GM19438 (cell line): Measurements from ENCODE around the gene LTC4S.
"Not testable (repeated sequence)": the region's sequence is repeated elsewhere in the genome, so short reads cannot be mapped to it uniquely, and the experiment has no call there.

ENCODE experiments used
- ATAC-seq: cut with Tn5 transposase; IDR thresholded peaks from one replicate; pipeline ENCODE4 v1.9.1; 2021; ENCODE audit warnings: low read depth; ENCODE audit not compliant: unreplicated experiment

LTC4S gene

DNA sequence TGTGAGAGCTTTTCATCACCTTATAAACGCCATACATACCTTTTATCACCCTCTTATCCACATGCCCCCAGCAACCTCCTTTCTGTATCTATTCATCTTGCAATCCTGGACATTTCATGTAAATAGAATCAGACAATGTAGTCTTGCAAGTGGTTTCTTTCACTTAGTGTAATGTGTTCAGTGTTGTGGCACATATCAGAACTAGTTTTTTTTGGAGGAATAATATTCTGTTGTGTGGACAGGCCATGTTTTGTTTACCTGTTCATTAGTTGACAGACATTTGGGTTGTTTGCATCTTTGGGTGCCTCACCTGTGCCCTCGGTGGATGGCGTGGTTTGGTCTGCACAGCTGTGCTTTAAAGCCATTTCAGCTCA, 28.3 kb downstream of the LTC4S start:
- ATAC-seq, result no peak

DNA sequence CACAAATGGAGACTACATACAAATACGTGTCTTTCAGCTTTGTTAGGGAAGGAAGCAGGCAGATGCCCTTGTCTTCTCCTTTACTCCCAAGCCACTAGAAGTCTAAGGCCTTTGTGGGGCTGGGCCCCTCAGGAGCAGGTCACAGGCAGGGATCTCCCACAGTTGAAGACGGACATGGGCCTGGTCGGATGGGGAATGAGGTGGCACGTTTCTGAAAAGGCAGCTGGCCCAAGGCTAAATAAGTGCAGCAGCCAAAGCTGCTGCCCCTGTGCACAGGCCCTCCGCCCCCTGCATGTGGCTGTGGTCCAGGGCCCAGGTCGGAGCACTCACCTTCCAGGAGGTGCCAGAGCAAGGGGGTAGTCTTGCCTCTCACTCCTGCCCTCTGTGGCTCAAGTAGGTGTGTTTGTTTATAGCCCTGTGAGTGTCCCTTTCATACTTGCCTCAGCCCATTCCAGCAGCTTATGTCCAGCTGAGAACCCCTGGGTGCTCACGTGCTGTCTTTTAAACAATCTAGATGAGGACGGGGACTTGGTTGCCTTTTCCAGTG, 28.7 kb downstream of the LTC4S start:
- ATAC-seq, result no peak

DNA sequence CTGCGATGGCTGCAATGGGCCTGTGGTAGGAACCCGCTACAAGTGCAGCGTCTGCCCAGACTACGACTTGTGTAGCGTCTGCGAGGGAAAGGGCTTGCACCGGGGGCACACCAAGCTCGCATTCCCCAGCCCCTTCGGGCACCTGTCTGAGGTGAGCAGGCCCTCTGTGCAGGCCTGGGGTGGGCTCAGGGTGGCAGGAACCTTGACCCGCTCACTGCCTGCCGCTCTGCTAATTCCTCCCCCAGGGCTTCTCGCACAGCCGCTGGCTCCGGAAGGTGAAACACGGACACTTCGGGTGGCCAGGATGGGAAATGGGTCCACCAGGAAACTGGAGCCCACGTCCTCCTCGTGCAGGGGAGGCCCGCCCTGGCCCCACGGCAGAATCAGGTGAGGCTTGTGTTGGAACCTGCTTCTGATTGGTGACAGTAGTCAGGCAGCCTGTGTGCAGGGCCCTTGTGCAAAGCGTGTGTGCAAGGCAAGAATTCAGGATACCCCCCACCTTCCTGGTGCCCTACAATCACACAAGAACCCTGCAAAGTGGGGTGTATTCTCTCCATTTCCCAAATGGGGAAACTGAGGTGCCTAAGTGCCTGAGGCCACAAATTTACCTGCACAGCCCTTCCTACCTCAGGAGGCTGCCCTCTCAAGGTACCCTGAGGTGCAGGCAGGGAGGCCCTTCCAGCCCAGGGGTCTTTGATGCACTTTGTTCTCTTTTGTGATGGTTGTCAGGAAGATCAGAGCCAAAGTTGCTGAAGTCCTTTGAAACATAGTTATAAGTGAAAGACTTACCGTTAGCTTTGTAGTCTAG, 30.4 kb downstream of the LTC4S start:
- ATAC-seq, result no peak

- no peak for ATAC-seq
Measured at GRCh38 chr5:179824745-179825112, 30.9 kb downstream of the LTC4S start.

- ATAC-seq, result no peak
Measured at GRCh38 chr5:179825655-179826182, 31.9 kb downstream of the LTC4S start.

DNA sequence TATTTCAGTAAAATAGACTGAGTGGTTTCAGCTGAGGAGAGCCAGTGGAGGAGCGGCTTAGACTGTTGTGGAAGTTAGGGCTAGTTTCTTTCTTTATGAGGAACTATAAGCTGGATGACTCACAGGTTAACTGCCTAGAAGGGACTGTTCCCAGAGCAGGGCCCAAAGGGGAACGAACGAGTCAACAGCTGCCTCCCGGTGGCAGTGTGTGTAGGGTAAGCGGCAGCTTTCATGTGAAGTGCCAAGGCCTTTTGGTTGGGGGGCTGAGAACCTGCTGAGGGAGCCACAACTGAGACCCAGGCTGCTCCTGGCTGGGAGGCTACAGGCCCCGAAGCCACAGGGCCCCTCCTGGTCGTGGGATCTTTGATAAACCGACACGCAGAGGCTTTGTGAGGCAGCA, 33.9 kb downstream of the LTC4S start:
- ATAC-seq, result no peak

DNA sequence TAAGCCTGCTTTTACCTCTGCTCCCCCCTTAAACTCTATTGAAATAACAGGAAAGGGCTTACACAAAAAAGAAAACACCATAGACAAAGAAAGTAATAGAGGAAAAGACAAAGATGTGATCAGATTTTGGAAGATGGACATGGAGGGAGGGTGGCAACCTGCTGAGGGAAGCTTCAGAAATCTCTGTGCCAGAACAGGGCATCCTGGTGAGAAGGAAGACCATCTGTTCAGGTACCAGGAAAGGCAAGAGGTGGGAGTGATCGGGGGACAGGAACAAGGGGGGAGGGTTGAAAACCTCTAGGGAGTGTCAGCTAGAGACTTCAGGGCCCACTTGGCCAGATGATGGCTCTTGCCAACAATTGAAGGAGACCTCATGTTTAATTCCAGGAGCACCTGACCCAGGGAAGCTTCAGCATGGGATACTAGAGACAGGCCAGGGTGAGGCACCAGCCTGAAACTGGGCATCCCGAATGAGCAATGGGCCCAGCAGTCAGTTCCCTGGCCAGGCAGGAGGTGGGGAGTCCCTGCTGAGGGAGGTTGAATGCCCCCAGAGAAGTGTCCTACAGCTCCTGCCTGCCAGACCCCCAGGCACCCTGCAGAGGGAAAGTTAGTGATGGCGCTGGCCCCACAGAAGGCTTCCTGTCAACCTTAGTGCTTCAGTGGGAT, 35.1 kb downstream of the LTC4S start:
- ATAC-seq, result no peak

- ATAC-seq, result no peak
Measured at GRCh38 chr5:179829732-179830435, 36.1 kb downstream of the LTC4S start.

- ATAC-seq, result no peak
Measured at GRCh38 chr5:179830818-179831468, 37.2 kb downstream of the LTC4S start.

DNA sequence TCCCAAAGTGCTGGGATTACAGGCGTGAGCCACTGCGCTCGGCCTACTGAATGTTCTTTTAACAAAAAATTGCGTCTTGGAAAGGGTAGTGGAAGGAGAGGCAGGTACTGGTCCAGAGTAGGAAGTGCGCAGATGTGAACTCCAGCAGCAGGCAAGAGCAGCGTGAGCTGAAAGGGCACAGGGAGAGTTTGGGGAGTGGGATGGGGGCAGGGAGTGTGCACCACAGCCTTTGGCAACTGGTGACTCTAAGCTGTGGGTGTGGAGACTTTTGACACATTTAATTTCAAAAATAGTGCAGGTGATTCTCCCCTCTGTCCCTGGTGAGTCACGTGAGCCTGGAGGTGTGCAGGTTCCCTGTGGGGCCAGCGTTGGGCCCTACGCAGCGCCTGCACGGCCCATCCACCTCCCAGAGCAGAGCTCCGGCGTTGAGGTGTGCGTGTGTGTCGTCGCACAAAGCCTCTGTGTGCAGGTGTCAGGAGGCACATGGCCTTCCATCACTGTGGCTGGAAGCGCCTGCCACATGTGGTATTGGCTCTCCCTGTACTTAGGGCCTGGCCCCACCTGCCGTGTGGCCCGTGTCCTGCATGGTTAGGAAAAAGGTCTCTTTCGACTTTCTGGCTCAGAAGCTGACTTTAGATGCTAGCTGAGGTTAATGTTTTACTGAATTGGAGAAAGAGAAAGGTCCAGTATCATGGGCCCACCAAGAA, 38.4 kb downstream of the LTC4S start:
- no peak for ATAC-seq

- no peak for ATAC-seq
Measured at GRCh38 chr5:179833056-179833708, 39.4 kb downstream of the LTC4S start.

- ATAC-seq, result no peak
Measured at GRCh38 chr5:179833709-179834070, 39.9 kb downstream of the LTC4S start.

DNA sequence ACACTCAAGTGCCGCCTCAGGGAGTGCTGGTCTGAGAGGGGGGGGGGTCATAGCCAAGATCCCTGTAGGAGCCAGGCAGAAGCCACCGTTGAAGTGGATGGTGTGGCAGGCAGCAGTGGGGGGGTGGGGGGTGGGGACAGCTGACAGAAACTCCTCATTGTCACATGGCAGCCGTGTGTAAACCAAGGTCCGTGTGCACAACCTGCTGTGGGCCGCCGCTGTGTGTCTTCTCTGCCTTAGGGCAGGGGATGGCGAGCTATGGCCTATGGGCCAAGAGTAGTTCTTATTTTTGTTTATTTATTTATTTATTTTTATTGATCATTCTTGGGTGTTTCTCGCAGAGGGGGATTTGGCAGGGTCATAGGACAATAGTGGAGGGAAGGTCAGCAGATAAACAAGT, 40.3 kb downstream of the LTC4S start:
- no peak for ATAC-seq

DNA sequence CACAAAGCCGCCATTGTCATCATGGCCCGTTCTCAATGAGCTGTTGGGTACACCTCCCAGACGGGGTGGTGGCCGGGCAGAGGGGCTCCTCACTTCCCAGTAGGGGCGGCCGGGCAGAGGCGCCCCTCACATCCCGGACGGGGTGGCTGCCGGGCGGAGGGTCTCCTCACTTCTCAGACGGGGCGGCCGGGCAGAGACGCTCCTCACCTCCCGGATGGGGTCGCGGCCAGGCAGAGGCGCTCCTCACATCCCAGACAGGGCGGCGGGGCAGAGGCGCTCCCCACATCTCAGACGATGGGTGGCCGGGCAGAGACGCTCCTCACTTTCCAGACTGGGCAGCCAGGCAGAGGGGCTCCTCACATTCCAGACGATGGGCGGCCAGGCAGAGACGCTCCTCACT, 41.1 kb downstream of the LTC4S start:
- ATAC-seq, result not testable (repeated sequence)

- no peak for ATAC-seq
Measured at GRCh38 chr5:179836225-179837019, 42.6 kb downstream of the LTC4S start.

- ATAC-seq, result no peak
Measured at GRCh38 chr5:179837076-179838011, 43.6 kb downstream of the LTC4S start.

DNA sequence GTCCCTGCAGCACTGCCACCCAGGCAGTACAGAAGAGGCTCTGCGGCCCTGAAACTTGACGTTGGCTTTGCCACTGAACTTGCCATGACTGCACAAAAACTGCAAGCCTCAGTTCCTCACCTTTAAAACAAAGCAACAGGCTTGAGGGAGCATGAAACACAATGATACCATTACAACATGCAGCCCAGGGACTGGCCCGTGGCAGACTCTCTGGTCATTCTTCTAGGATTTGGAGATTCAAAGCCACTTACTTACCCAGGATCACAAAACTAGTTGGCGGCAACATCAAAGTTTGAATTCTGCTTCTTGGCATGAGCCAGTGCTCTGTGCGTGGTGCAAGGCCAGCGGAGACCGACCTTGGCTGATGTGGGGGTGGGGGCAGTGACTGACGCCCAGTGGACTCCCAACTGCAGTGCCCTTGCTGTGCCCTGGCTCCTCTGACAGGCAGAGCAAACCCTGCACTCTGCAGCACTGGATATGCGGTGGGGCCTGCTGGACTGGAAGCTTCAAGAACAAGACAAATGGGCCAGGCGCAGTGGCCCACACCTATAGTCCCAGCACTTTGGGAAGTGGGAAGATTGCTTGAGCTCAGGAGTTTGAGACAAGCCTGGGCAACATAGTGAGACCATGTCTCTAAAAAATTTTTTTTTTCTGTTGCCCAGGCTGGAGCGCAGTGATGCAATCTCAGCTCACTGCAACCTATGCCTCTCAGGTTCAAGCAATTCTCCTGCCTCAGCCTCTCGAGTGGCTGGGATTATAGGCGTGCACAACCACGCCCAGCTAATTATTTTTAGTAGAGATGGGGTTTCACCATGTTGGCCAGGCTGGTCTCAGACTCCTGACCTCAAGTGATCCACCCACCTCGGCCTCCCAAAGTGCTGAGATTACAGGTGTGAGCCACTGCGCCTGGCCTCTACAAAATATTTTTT, 45.8 kb downstream of the LTC4S start:
- ATAC-seq, result no peak
